MV-4-11 (cell line): ENCODE data around the gene BMP2K.
"Not testable (repeated sequence)": the region's sequence is repeated elsewhere in the genome, so short reads cannot be mapped to it uniquely, and the experiment has no call there.

Experiments used
- DNase-seq: peaks from one replicate; lab custom pipeline; 2025; lab: John Stamatoyannopoulos, UW

BMP2K gene

GRCh38 chr4:78788007-78788889 lies 12.1 kb downstream of the BMP2K start:
- no peak for DNase-seq

- not testable (repeated sequence) for DNase-seq
Observed at GRCh38 chr4:78795594-78796416, 19.7 kb downstream of the BMP2K start.

GRCh38 chr4:78796526-78796925 lies 20.4 kb downstream of the BMP2K start:
- DNase-seq, result peak; percentile 26

- DNase-seq, result no peak
Observed at GRCh38 chr4:78797777-78798284, 21.7 kb downstream of the BMP2K start.

- DNase-seq, result no peak
Observed at GRCh38 chr4:78799551-78800495, 23.7 kb downstream of the BMP2K start.

- DNase-seq, result no peak
Observed at GRCh38 chr4:78800965-78801364, 24.8 kb downstream of the BMP2K start.

GRCh38 chr4:78803983-78804382 lies 27.8 kb downstream of the BMP2K start:
- no peak for DNase-seq

GRCh38 chr4:78806943-78807460 lies 30.9 kb downstream of the BMP2K start:
- DNase-seq, result no peak

GRCh38 chr4:78809295-78809694 lies 33.1 kb downstream of the BMP2K start:
- no peak for DNase-seq

- no peak for DNase-seq
Observed at GRCh38 chr4:78809928-78810835, 34.0 kb downstream of the BMP2K start.

- no peak for DNase-seq
Observed at GRCh38 chr4:78811034-78811433, 34.9 kb downstream of the BMP2K start.

GRCh38 chr4:78818530-78819079 lies 42.5 kb downstream of the BMP2K start:
- DNase-seq, result no peak

GRCh38 chr4:78824001-78824400 lies 47.9 kb downstream of the BMP2K start:
- DNase-seq, result no peak

- DNase-seq, result no peak
Observed at GRCh38 chr4:78827191-78827590, 51.0 kb downstream of the BMP2K start.

- DNase-seq, result no peak
Observed at GRCh38 chr4:78829296-78829695, 53.1 kb downstream of the BMP2K start.

- not testable (repeated sequence) for DNase-seq
Observed at GRCh38 chr4:78839676-78840075, 63.5 kb downstream of the BMP2K start.

GRCh38 chr4:78840286-78840685 lies 64.1 kb downstream of the BMP2K start:
- not testable (repeated sequence) for DNase-seq

GRCh38 chr4:78845472-78845871 lies 69.3 kb downstream of the BMP2K start:
- peak; percentile 67 for DNase-seq

GRCh38 chr4:78846258-78846657 lies 70.1 kb downstream of the BMP2K start:
- no peak for DNase-seq

- DNase-seq, result no peak
Observed at GRCh38 chr4:78862314-78862737, 86.2 kb downstream of the BMP2K start.
